ENCODE results near the gene NFATC3.

The NFATC3 gene

GRCh38 chr16:68190736-68191510 lies 105.8 kb downstream of the NFATC3 start:
- no peak for DNase-seq

- no peak for DNase-seq
These were observed 109.1 kb downstream of the NFATC3 start for GRCh38 chr16:68194251-68194650.

GRCh38 chr16:68197250-68197649 lies 112.1 kb downstream of the NFATC3 start:
- no peak for DNase-seq

GRCh38 chr16:68200088-68200783 lies 115.1 kb downstream of the NFATC3 start:
- DNase-seq: no peak

- no peak for DNase-seq
These were observed 116.9 kb downstream of the NFATC3 start for GRCh38 chr16:68202091-68202519.

GRCh38 chr16:68206245-68206644 lies 121.1 kb downstream of the NFATC3 start:
- DNase-seq: no peak

- no peak for DNase-seq
These were observed 129.6 kb downstream of the NFATC3 start for GRCh38 chr16:68214726-68215125.

GRCh38 chr16:68215302-68215701 lies 130.1 kb downstream of the NFATC3 start:
- no peak for DNase-seq

GRCh38 chr16:68216240-68216639 lies 131.1 kb downstream of the NFATC3 start:
- no peak for DNase-seq

- DNase-seq: no peak
These were observed 132.3 kb downstream of the NFATC3 start for GRCh38 chr16:68217506-68217905.

- no peak for DNase-seq
These were observed 134.7 kb downstream of the NFATC3 start for GRCh38 chr16:68219725-68220351.

- DNase-seq: no peak
These were observed 137.9 kb downstream of the NFATC3 start for GRCh38 chr16:68223072-68223471.

GRCh38 chr16:68226116-68226515 lies 140.9 kb downstream of the NFATC3 start:
- DNase-seq: no peak

- no peak for DNase-seq
These were observed 142.1 kb downstream of the NFATC3 start for GRCh38 chr16:68227183-68227793.

GRCh38 chr16:68227850-68228553 lies 142.8 kb downstream of the NFATC3 start:
- DNase-seq: no peak

- DNase-seq: no peak
These were observed 143.5 kb downstream of the NFATC3 start for GRCh38 chr16:68228652-68229051.

GRCh38 chr16:68229431-68230175 lies 144.4 kb downstream of the NFATC3 start:
- peak in 1 of 2 experiments; percentile 37 for DNase-seq

GRCh38 chr16:68230176-68230571 lies 145.0 kb downstream of the NFATC3 start:
- DNase-seq: no peak

- no peak for DNase-seq
These were observed 145.8 kb downstream of the NFATC3 start for GRCh38 chr16:68230956-68231355.

- no peak for DNase-seq
These were observed 146.4 kb downstream of the NFATC3 start for GRCh38 chr16:68231384-68232136.

GRCh38 chr16:68232335-68232734 lies 147.2 kb downstream of the NFATC3 start:
- no peak for DNase-seq

Measured in stimulated activated CD4-positive, alpha-beta T cell treated with anti-CD3 and anti-CD28 coated beads, Interleukin-4, amount 100 ng/mL, for 4 hours (primary cell).